Measurements from ENCODE around the gene PDRG1.

PDRG1 gene

DNA sequence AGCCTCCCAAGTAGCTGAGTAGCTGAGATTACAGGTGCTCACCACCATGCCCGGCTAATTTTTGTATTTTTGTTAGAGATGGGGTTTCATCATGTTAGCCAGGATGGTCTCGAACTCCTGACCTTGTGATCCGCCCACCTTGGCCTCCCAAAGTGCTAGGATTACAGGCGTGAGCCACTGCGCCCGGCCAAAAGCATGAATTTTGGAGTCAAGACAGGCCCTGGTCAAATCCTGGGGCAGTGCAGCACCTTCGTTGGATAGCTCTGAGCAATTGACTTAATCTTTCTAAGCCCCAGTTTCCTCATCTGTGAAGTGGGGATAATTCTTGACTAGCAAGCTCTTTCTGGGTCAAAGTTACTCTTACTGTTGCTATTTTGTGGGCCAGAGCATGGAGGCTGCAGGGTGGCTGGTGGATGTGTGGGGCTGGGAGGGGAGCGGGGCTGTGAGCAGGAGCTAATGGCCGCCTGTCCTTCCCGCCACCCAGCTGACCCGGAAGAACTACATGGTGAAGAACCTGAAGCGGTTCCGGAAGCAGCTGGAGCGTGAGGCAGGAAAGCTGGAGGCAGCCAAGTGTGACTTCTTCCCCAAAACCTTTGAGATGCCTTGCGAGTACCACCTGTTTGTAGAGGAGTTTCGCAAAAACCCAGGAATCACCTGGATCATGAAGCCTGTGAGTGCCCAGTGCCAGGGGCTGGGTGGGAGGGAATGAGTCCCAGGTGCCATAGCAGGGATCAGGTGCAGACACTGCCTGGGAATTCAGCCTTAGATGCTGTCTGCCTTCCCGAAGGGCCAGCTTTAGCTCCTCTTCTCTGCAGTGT is 42.4 kb downstream of the PDRG1 start:
- no peak for DNase-seq (ENCODE audit: low read depth in 4 of 4, low spot score in 1 of 4)

DNA sequence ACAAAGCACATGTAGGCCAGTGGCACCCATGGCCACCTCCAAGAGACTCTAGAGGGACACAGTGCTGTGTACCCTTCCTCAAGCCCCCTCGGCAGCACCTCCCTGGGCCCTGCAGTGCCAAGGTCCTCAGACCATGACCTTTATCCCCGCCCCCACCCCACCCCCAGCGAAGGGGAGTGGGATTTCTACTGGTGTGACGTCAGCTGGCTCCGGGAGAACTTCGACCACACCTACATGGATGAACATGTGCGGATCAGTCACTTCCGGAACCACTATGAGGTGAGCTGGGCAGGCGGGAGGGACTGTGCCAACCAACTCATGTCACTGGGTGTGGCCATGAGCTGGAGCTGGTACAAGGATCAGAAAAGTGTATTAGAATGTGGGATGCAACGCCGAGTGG is 43.4 kb downstream of the PDRG1 start:
- no peak for DNase-seq (ENCODE audit: low read depth in 4 of 4, low spot score in 1 of 4)

DNA sequence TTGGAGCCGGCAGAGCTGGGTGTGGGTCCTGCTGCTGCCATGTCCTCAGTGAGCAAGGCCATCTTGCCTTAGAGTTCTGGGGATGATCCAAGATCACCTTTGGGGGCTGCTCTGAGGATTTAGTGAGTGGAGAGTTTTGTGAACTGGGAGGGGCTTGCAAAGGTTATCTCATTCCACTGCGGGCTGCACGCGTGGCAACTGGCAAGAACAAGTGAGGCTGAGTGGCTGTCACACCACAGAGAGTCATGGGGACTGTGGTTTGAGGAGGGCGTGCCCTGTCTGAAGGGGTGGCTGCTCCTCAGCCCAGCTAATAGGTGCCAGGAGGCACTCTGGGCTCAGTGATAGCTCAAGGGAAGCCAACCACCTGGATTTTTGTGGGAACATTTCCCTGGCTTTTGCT is 43.8 kb downstream of the PDRG1 start:
- DNase-seq (ENCODE audit: low read depth in 4 of 4, low spot score in 1 of 4) = no peak

DNA sequence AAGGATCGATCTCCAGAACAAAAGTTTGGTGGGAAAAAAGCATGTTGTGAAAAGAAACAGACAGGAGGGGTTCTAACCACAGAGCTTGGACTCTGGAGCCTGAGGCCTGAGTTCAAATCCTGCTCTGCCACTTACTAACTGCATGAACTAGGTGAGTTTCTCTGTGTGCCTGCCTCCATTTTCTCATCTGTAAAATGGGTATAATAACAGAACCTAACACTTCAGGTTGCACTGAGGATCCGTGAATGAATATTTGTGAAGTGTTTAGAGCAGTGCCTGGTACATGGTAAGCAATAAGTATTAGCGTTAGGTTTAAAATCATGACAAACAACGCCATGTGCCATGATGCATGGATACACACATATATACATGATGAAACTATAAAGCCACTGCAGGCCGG is 44.8 kb downstream of the PDRG1 start:
- no peak for DNase-seq (ENCODE audit: low read depth in 4 of 4, low spot score in 1 of 4)

DNA sequence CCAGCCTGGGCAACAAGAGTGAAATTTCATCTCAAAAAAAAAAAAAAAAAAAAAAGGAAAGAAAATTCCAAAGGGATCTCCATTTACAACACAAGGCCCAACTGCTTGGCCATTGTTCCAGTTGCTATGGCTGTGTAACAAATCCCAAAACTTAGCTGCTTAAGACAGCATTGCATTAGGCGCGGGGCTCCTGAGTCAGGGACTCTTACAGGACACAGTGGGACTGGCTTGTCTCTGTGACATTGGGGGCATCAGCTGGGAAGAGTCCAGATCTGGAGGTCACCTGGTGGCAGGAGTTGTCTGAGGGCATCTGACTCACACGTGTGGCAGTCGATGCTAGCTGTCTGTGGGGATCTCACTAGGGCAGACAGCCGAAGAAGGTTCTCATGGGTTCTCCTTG is 45.8 kb downstream of the PDRG1 start:
- no peak for DNase-seq (ENCODE audit: low read depth in 4 of 4, low spot score in 1 of 4)

DNA sequence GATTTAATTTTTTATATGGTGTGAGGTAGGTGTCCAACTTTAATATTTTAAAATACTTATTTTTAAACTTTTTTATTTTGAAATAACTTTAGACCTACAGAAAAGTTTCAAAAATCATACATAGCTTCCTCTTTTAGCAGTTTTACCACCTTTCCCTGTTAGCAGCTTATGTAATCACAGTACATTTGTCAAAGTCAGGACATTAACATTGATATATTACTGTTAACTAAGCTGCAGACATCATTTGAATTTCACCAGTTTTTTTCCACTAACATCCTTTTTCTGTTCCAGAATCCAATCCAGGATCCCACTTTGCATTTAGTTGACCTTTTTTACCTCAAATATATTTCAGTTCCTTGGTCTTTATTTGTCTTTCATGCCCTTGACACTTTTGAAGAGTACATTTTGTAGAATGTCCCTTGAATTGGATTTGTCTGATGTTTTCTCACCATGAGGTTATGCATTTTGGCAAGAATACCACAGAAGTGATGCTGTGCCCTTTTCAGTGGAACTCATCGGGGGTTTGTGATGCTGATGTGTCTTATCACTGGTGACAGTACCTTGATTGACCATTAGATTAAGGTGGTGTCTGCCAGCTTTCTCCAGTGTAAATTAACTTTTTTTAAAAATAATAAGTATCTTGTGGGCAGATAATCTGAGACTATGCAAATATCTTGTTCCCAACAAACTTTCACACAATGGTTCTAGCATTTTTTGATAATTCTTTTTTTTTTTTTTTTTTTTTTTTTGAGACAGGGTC is 48.0 kb downstream of the PDRG1 start:
- DNase-seq (ENCODE audit: low read depth in 4 of 4, low spot score in 1 of 4) = no peak

DNA sequence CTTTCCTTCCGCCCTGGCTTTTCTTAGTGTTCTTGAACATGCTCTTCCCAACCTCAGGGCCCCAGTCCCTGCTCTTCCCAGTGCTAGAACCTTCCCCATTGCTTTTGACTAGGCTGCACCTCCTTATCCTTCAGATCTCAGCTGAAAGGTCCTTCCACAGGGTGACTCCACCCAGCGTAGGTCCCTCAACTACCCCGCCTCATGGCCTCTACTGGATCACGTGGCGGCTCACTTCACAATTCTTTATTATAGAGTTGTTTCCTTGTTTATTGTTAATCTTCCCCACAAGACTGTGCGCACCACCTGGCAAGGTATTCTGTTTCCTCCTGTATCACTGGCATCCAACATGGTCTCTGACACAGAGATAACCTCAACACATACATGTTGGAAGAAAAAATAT is 50.2 kb downstream of the PDRG1 start:
- no peak for DNase-seq (ENCODE audit: low read depth in 4 of 4, low spot score in 1 of 4)

DNA sequence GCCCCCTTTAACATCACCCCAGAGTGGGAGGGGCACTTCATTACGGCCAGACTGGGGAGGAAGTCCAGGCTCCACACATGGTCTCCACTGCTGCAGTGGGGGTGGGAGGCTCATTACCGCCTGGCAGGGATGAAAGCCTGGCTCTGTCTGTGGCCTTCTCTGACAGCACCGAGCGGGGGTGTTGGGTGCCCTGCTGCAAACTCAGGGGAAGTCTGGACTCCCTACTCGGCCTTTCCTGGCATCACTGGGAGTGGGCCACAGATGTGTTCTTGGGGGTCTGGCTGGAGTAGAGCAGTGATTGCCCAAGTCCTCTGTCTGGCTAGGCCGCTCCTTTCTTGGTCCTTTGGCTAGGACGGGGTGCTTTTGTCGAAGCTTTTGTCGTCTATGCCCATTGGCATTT is 54.3 kb downstream of the PDRG1 start:
- no peak for DNase-seq (ENCODE audit: low read depth in 4 of 4, low spot score in 1 of 4)

DNA sequence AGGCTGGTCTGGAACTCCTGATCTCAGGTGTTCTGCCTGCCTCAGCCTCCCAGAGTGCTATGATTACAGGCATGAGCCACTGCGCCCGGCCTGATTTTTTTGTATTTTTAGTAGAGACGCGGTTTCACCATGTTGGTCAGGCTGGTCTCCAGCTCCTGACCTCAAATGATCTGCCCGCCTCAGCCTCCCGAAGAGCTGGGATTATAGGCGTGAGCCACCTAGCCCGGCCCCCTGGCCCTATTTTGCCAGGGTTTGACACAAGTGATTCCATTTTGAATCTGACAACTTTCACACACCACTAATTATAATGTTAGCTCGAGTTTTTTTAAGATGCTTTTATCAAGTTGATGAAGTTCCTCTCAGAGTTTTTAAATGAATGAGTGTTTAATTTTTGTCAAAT is 55.8 kb downstream of the PDRG1 start:
- no peak for DNase-seq (ENCODE audit: low read depth in 4 of 4, low spot score in 1 of 4)

DNA sequence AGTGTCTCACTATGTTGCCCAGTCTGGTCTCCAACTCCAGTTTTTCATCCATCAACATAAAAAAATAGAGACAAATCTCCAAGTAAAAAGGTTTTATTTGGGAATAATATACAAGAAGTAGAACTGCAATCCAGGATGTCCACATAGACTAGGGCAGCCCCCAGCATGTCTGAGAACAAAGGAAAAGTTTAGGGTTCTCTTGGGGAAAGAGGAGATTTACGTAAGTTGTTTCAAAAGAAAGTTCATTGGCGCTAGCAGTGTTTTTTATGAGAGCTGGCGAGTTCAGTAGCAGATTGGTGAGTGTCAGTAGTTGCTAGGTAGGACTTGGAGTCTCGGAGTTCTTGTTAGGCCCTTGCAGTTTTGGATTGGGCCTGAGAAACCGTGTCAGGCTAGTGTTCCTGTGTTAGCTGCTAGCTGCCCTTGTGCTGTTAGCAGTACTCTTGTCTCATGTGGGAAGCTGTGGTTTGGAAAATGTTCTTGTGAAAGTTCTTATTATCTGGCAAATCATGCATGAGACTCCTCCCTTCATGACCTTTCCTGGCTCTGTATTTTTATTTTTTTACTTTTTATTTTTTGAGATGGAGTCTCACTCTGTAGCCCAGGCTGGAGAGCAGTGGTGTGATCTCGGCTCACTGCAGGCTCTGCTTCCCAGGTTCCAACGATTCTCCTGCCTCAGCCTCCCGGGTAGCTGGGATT is 56.7 kb downstream of the PDRG1 start:
- DNase-seq (ENCODE audit: low read depth in 4 of 4, low spot score in 1 of 4) = no peak

All from stimulated activated CD4-positive, alpha-beta T cell treated with anti-CD3 and anti-CD28 coated beads, Interleukin-1b, Interleukin-23, amount 100 ng/mL, for 24 hours (primary cell).